Progenitor cell of endocrine pancreas (in vitro differentiated cells): ENCODE results near the gene FBXL7. TPM values are rescaled to one million over a fixed set of nuclear protein-coding genes. Genes with fewer than 3 reads are reported as not detected.

Experiments
- DNase-seq: peaks from one replicate; pipeline ENCODE4 v3.0.0; 2021; ENCODE audit warnings: low spot score; ENCODE audit not compliant: unreplicated experiment
- H3K27ac Mint-ChIP-seq: 2 replicates; pipeline ENCODE4 v1.8.0; 2021; ENCODE audit warnings: mild to moderate bottlenecking, moderate library complexity, mixed read lengths
- H3K27me3 Mint-ChIP-seq: 2 replicates; pipeline ENCODE4 v1.8.0; 2021; ENCODE audit warnings: mixed read lengths
- H3K36me3 Mint-ChIP-seq: 2 replicates; pipeline ENCODE4 v1.8.0; 2022; ENCODE audit warnings: mixed read lengths; ENCODE audit not compliant: insufficient read depth
- H3K4me1 Mint-ChIP-seq: 2 replicates; pipeline ENCODE4 v1.8.0; 2021; ENCODE audit warnings: low read depth, mixed read lengths
- H3K4me3 Mint-ChIP-seq: 2 replicates; pipeline ENCODE4 v1.8.0; 2021; ENCODE audit warnings: low read depth, mild to moderate bottlenecking, moderate library complexity, mixed read lengths
- H3K9me3 Mint-ChIP-seq: 2 replicates; pipeline ENCODE4 v1.8.0; 2021; ENCODE audit warnings: low read depth, mixed read lengths
- CTCF ChIP-seq: fragments of 200-600 bp; sonication (generic); IDR thresholded peaks from one replicate; pipeline ENCODE4 v1.5.0; 2021; ENCODE audit warnings: antibody characterized with exemption, mild to moderate bottlenecking; ENCODE audit not compliant: unreplicated experiment
- total RNA-seq: library from RNA; stranded (reverse); gene quantifications from 2 replicates; pipeline ENCODE4 v1.2.1, GENCODE V29; 2021

The FBXL7 gene
- total RNA-seq, 1 donor from 2014 or later, result 15.4 TPM

GRCh38 chr5:15554542-15554941, 54.6 kb downstream of the FBXL7 start:
- DNase-seq, result no peak
- no peak overlapping the region for H3K4me3 Mint-ChIP-seq
- no peak for TF ChIP-seq CTCF

GRCh38 chr5:15555176-15555575, 55.2 kb downstream of the FBXL7 start:
- Mint-ChIP-seq H3K4me1 (peaks cover under 1% of the 10 kb centered on the region), H3K36me3 (peaks cover 2% of the 10 kb centered on the region), H3K9me3 (peaks cover 3% of the 10 kb centered on the region), H3K27me3 (no peaks in the 10 kb centered on the region), H3K4me3 (no peak overlapping the region), H3K27ac (no peak overlapping the region)
- no peak for TF ChIP-seq CTCF
- DNase-seq, result no peak

More at GRCh38 chr5:15554542-15554941, 54.6 kb downstream of the FBXL7 start:
- H3K36me3 Mint-ChIP-seq, result peaks cover 2% of the 10 kb centered on the region
- H3K27ac Mint-ChIP-seq, result no peak overlapping the region
- peaks cover 2% of the 10 kb centered on the region for H3K4me1 Mint-ChIP-seq
- H3K27me3 Mint-ChIP-seq, result no peaks in the 10 kb centered on the region
- H3K9me3 Mint-ChIP-seq, result peaks cover 3% of the 10 kb centered on the region

GRCh38 chr5:15558240-15558639, 58.3 kb downstream of the FBXL7 start:
- Mint-ChIP-seq H3K4me1 (no peaks in the 10 kb centered on the region), H3K27ac (no peak overlapping the region), H3K4me3 (no peak overlapping the region), H3K27me3 (no peaks in the 10 kb centered on the region), H3K9me3 (peaks cover 7% of the 10 kb centered on the region), H3K36me3 (peaks cover 4% of the 10 kb centered on the region)
- TF ChIP-seq CTCF, result no peak
- DNase-seq, result no peak

DNA sequence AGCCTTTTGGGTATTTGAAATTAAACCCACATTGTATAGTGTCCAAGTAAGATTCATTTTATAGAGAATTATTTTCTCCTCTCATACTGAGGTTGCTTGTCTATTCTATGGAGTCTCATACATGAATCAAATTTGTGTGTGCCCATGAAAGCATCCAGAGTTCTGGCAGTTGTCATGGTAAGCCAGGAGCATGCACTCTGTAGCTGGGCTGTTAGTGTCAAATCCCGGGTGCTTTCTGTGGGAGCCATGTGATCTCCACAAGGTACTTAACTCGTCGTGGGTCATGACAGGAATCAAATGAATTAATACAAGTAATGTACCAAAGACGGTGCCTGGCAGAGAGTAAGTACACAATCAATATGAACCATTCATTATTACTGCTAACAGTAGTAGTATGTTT, 58.7 kb downstream of the FBXL7 start:
- no peak overlapping the region for H3K4me3 Mint-ChIP-seq

GRCh38 chr5:15560421-15560820, 60.4 kb downstream of the FBXL7 start:
- Mint-ChIP-seq H3K4me1 (no peaks in the 10 kb centered on the region), H3K9me3 (peaks cover 7% of the 10 kb centered on the region), H3K36me3 (peaks cover 4% of the 10 kb centered on the region), H3K27ac (no peak overlapping the region), H3K27me3 (no peaks in the 10 kb centered on the region), H3K4me3 (no peak overlapping the region)
- no peak for DNase-seq
- no peak for TF ChIP-seq CTCF

More for the DNA sequence above, 58.7 kb downstream of the FBXL7 start:
- Mint-ChIP-seq H3K27ac (no peak overlapping the region), H3K4me1 (no peaks in the 10 kb centered on the region), H3K36me3 (peaks cover 4% of the 10 kb centered on the region), H3K27me3 (no peaks in the 10 kb centered on the region), H3K9me3 (peaks cover 7% of the 10 kb centered on the region)
- DNase-seq, result no peak
- TF ChIP-seq CTCF, result no peak
